Panc1 (cell line): ENCODE results near the gene CDC42BPA.

Experiments
- CTCF ChIP-seq: fragments of 450-650 bp; IDR thresholded peaks from 2 replicates; pipeline ENCODE4 v1.5.1; 2017; ENCODE audit warnings: mild to moderate bottlenecking
- REST ChIP-seq, 2 experiments: IDR thresholded peaks; 2 replicates each; pipeline ENCODE4 v1.6.1; 2011 to 2012; ENCODE audit warnings: low read depth in 2 of 2, control low read depth in 1 of 2, low read length in 1 of 2, mild to moderate bottlenecking in 1 of 2, moderate library complexity in 1 of 2; ENCODE audit not compliant: insufficient read depth in 1 of 2

GRCh38 chr1:227065311-227065710 lies 253.0 kb downstream of the CDC42BPA start:
- TF ChIP-seq CTCF (no peak), REST (IDR thresholded peaks at IDR 0.05; ENCODE audit: insufficient read depth in 1 of 2, low read depth in 2 of 2, low read length in 1 of 2) (no peak)
